Neutrophil (primary cell): ENCODE data around the gene SFMBT1.

Source experiments
- H3K27ac ChIP-seq: fragments of 200-600 bp; sonication (generic); 2 replicates; pipeline ENCODE4 v1.5.1; 2016; ENCODE audit warnings: mild to moderate bottlenecking, moderate library complexity
- H3K27me3 ChIP-seq: fragments of 200-600 bp; sonication (generic); 2 replicates; pipeline ENCODE4 v1.6.0; 2016; ENCODE audit warnings: mild to moderate bottlenecking
- H3K36me3 ChIP-seq: fragments of 200-600 bp; sonication (generic); 2 replicates; pipeline ENCODE4 v1.5.1; 2017
- H3K4me1 ChIP-seq, 2 experiments: fragments of 200-600 bp in 1 of 2; sonication (generic) in 1 of 2; 1 replicate in 1 of 2; 2 replicates in 1 of 2; pipeline versions ENCODE4 v1.5.1 to v1.6.1; 2013 to 2016; ENCODE audit warnings: low read depth in 1 of 2, low read length in 1 of 2, mild to moderate bottlenecking in 1 of 2, moderate library complexity in 1 of 2; ENCODE audit not compliant: control insufficient read depth in 1 of 2, insufficient read depth in 1 of 2
- H3K4me3 ChIP-seq, 2 experiments: fragments of 200-600 bp in 1 of 2; sonication (generic) in 1 of 2; 1 replicate in 1 of 2; 2 replicates in 1 of 2; pipeline ENCODE4 v1.5.1; 2013 to 2016; ENCODE audit warnings: low read depth in 1 of 2, low read length in 1 of 2, mild to moderate bottlenecking in 1 of 2, moderate library complexity in 1 of 2
- H3K9me3 ChIP-seq: fragments of 200-600 bp; sonication (generic); 2 replicates; pipeline ENCODE4 v1.5.1; 2016
- CTCF ChIP-seq: fragments of 200-600 bp; sonication (generic); IDR thresholded peaks from 2 replicates; pipeline ENCODE4 v1.5.1; 2016; ENCODE audit warnings: antibody characterized with exemption

Gene SFMBT1

GRCh38 chr3:52874864-52875587, 170.8 kb downstream of the SFMBT1 start:
- no peak overlapping the region for H3K4me3 ChIP-seq
- H3K9me3 ChIP-seq, result no peaks in the 10 kb centered on the region
- no peak for TF ChIP-seq CTCF
- no peaks in the 10 kb centered on the region for H3K27me3 ChIP-seq
- H3K4me1 ChIP-seq, result peaks cover 48 to 75% of the 10 kb centered on the region in 2 experiments
- H3K27ac ChIP-seq, result no peak overlapping the region
- H3K36me3 ChIP-seq, result peaks cover 8% of the 10 kb centered on the region

GRCh38 chr3:52874160-52874701, 171.6 kb downstream of the SFMBT1 start:
- Histone ChIP-seq H3K27me3 (no peaks in the 10 kb centered on the region), H3K4me3 (no peak overlapping the region), H3K36me3 (peaks cover under 1% of the 10 kb centered on the region), H3K9me3 (no peaks in the 10 kb centered on the region), H3K27ac (peak overlapping the region; percentile 73), H3K4me1 (peaks cover 56 to 83% of the 10 kb centered on the region in 2 experiments)
- no peak for TF ChIP-seq CTCF

- H3K27me3 ChIP-seq, result no peaks in the 10 kb centered on the region
- H3K9me3 ChIP-seq, result no peaks in the 10 kb centered on the region
- H3K27ac ChIP-seq, result peak overlapping the region; percentile 73
- no peak for TF ChIP-seq CTCF
- no peaks in the 10 kb centered on the region for H3K36me3 ChIP-seq
- no peak overlapping the region for H3K4me3 ChIP-seq
- peaks cover 57 to 87% of the 10 kb centered on the region in 2 experiments for H3K4me1 ChIP-seq
Observed at GRCh38 chr3:52873433-52874159, 172.3 kb downstream of the SFMBT1 start.

- Histone ChIP-seq H3K36me3 (no peaks in the 10 kb centered on the region), H3K27me3 (no peaks in the 10 kb centered on the region), H3K4me3 (no peak overlapping the region), H3K4me1 (peaks cover 54 to 82% of the 10 kb centered on the region in 2 experiments), H3K27ac (peak overlapping the region; percentile 73), H3K9me3 (no peaks in the 10 kb centered on the region)
- no peak for TF ChIP-seq CTCF
Observed at GRCh38 chr3:52872245-52872644, 173.6 kb downstream of the SFMBT1 start.

- H3K4me3 ChIP-seq, result no peak overlapping the region
- no peaks in the 10 kb centered on the region for H3K9me3 ChIP-seq
- no peaks in the 10 kb centered on the region for H3K36me3 ChIP-seq
- H3K27ac ChIP-seq, result peak overlapping the region; percentile 73
- H3K4me1 ChIP-seq, result peaks cover 49 to 77% of the 10 kb centered on the region in 2 experiments
- no peaks in the 10 kb centered on the region for H3K27me3 ChIP-seq
- no peak for TF ChIP-seq CTCF
Observed at GRCh38 chr3:52871761-52872160, 174.1 kb downstream of the SFMBT1 start.
